DOHH2 (cell line): Measurements from ENCODE around the gene MSH5.

Experiments
- EZH2phosphoT487 ChIP-seq: fragments of 200-600 bp; sonication (generic); IDR thresholded peaks from 2 replicates; pipeline ENCODE4 v1.6.1; 2017; ENCODE audit warnings: borderline replicate concordance, mild to moderate bottlenecking, antibody characterized with exemption, low read length, moderate library complexity, mixed read lengths
- TF ChIP-seq, protein P1 (sequence below): fragments of 200-600 bp; sonication (generic); IDR thresholded peaks from one replicate; pipeline ENCODE4 v1.5.1; 2014; ENCODE audit warnings: antibody characterized with exemption, mild to moderate bottlenecking, low read depth, low read length; ENCODE audit not compliant: poor library complexity, severe bottlenecking

DNA sequence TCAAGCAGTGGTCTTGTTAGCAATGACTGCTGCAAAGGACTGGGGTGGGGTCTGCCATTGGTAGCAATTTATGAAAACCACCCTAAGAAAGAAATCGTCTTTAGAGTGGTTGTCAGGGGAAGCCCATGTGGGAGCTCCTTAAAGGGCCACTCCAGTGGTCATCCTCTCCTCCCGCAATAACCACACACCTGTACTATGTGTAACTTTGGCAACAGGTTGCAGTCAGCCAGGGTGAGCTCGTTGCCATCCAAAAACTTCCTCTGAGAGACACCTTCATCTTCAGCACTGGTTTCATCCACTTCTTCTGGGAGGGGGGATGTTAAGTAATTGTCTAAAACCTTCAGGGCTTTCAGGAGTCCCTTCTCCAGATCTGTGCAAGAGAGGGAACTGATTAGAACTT lies 7.8 kb upstream of the MSH5 start:
- TF ChIP-seq, protein P1, sequence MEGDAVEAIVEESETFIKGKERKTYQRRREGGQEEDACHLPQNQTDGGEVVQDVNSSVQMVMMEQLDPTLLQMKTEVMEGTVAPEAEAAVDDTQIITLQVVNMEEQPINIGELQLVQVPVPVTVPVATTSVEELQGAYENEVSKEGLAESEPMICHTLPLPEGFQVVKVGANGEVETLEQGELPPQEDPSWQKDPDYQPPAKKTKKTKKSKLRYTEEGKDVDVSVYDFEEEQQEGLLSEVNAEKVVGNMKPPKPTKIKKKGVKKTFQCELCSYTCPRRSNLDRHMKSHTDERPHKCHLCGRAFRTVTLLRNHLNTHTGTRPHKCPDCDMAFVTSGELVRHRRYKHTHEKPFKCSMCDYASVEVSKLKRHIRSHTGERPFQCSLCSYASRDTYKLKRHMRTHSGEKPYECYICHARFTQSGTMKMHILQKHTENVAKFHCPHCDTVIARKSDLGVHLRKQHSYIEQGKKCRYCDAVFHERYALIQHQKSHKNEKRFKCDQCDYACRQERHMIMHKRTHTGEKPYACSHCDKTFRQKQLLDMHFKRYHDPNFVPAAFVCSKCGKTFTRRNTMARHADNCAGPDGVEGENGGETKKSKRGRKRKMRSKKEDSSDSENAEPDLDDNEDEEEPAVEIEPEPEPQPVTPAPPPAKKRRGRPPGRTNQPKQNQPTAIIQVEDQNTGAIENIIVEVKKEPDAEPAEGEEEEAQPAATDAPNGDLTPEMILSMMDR: no peak
- no peak for TF ChIP-seq EZH2phosphoT487
